Mesenteric fat pad (tissue), 1 donor: ENCODE measurements around the gene SLC25A2. TPM values are rescaled to one million over a fixed set of nuclear protein-coding genes. Genes with fewer than 3 reads are reported as not detected.
"Not testable (repeated sequence)": the region's sequence is repeated elsewhere in the genome, so short reads cannot be mapped to it uniquely, and the experiment has no call there.

Source experiments
- DNase-seq: peaks from one replicate; pipeline ENCODE4 v3.0.0-alpha.2; 2020; ENCODE audit warnings: low spot score
- total RNA-seq: library from RNA; stranded (reverse); fragmentation: NEBNext Ultra II Directional; extraction: Animal tissue kit (Norgen Biotek cat#: 25700); gene quantifications from one replicate; pipeline ENCODE4 v1.2.1, GENCODE V29; 2021
- donor health status: DM: yes; HTN: yes; CAD: no.

Gene SLC25A2
- total RNA-seq, 1 donor from 2014 or later, result 0.61 TPM

DNA sequence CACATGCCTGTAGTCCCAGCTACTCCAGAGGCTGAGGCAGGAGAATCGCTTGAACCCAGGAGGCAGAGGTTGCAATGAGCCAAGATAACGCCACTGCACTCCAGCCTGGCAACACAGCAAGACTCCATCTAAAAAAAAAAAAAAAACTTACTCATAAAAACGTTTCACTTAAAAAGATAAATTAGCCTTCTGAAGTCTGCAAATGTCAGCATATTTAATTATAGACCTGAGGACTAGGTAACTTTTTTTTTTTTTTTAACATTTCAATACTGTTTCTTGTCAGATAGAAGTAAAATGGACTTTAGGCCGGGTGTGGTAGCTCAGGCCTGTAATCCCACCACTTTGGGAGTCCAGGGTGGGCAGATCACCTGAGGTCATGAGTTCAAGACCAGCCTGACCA lies 13.1 kb upstream of the SLC25A2 start:
- not testable (repeated sequence) for DNase-seq

- no peak for DNase-seq
Observed at GRCh38 chr5:141313711-141314110, 9.9 kb upstream of the SLC25A2 start.

- DNase-seq, result no peak
Observed at GRCh38 chr5:141306630-141307029, 2.8 kb upstream of the SLC25A2 start.

DNA sequence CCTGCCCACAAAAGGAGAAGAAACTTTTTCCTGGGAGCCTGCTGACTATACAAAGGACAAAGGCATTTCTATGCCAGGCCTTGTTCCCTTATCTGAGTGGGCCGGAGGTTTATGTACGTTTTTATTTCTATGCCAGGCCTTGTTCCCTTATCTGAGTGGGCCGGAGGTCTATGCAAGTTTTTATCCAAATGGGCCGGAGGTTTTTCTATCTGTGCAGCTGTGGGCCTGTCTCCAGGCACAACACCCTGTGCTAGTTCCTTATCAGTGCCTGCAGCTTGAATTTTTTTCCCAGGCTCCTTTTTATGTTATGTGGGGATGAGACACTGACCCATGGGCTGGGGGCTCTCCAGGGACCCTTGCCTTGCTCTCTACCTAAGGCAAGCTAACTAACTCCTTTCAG lies 5.5 kb downstream of the SLC25A2 start:
- no peak for DNase-seq

DNA sequence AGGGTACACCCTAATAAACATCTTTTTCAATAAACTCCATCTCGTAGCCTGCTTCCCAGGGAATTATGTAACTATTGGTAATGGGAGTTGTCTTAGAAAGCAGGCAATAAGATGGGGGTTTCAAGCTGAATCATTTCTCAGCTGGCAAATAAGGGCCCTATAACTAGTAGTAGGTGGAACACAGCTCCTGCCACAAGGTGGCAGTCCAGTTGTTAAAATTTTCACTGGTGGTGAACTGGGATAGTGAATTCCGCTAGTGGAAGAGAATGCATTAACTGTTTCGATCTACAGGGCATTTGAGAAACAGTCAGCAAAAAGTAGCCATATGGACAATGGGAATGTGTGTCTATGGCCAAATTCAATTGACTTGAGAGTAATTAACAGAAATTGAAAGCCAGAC lies 30.9 kb downstream of the SLC25A2 start:
- no peak for DNase-seq

DNA sequence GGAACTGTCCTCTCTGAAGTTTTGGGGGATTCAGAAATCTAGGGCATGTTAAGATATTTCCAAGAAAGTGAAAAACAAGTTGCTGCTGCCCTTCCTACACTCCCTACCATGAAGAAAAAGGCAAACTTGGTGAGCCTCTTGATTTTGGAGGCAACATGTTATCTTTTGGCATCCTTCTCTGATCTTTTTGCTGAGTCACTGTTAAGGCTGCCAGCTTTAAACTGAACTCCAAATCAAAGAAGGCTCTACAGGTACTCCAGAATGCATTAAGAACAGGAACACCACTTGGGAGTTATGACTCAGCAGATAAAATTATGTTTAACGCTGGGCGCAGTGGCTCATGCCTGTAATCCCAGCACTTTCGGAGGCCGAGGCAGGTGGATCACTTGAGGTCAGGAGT lies 34.7 kb downstream of the SLC25A2 start:
- DNase-seq, result no peak

DNA sequence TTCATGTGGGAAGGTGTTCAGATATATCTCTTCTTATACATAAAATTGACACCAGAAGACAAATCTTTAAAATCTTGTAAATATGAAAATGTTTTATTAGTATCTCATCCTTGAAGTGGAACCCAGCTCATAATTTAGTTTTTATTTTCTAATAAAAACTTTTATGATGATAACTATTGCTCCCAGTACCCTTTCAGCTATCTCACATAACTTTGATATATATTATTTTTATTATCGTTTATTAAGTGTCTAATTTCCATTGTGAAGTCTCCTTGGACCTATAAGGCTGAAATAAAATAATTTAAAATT lies 42.7 kb downstream of the SLC25A2 start:
- no peak for DNase-seq

DNA sequence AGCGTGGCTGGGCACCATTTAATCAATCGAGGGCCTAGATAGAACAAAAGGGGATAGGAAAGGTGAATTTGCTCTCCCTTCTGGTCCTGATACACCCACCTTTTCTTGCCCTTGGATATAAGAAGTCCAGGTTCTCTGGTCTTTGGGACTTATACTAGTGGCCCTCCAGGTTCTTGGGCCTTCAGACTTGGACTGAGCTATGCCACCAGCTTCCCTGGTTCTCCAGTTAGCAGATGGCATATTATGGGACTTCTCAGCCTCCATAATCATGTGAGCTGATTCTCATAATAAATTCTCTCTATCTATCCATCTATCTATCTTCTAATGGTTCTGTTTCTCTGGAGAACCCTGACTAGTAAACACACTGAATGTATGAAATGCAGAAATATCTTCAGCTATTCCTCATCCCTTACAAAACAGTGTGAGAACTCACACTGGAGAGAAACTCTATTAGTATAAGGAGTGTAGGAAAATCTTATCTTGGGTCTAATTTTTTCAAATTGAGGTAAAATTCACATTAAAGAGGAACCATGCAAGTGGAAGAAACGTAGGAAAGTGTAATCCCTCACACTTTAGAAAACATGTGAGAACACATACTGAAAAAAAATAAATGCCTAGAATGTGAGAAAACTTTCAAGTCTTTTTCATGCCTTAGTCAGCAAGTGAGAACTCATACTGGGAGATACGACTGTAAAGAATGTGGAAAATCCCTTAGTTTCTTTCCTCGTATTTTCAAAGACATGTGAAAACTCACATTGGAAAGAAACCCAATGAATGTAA lies 43.2 kb downstream of the SLC25A2 start:
- DNase-seq, result no peak

DNA sequence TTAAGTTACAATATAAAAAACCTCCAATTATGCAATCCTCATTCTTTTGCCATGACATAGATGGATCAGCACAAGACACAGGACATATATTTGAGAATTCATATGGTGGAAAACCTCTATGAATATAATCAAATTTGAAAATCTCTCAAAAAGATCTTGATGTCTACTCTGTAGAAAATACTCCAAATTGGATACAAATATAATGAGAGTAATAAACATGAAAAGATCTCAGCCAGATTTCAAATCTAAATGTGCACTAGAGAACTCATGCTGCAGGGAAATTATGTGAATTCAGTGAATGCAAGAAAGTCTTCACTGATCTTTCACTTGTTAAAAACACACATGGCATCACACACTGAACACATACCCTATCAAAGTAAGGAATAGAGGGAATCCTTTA lies 44.9 kb downstream of the SLC25A2 start:
- DNase-seq, result no peak

- DNase-seq, result no peak
Observed at GRCh38 chr5:141258464-141258863, 45.4 kb downstream of the SLC25A2 start.

Other genes starting within 250 kb of the SLC25A2 start
- 3.4 TPM for gene PCDHB2, start 209.4 kb downstream of the SLC25A2 start, total RNA-seq
- gene PCDHB3, start 203.6 kb downstream of the SLC25A2 start, total RNA-seq, result 3.6 TPM
- gene PCDHB4, start 182.2 kb downstream of the SLC25A2 start, total RNA-seq, result 2.5 TPM
- 1.5 TPM for gene PCDHB5, start 168.8 kb downstream of the SLC25A2 start, total RNA-seq
- 0.48 TPM for gene PCDHB6, start 154.0 kb downstream of the SLC25A2 start, total RNA-seq
- gene PCDHB7, start 131.4 kb downstream of the SLC25A2 start, total RNA-seq, result 1.6 TPM
- 2.4 TPM for gene PCDHB8, start 126.3 kb downstream of the SLC25A2 start, total RNA-seq
- 1.6 TPM for gene PCDHB16, start 121.7 kb downstream of the SLC25A2 start, total RNA-seq
- gene PCDHB9, start 116.9 kb downstream of the SLC25A2 start, total RNA-seq, result 1.0 TPM
- gene PCDHB10, start 111.7 kb downstream of the SLC25A2 start, total RNA-seq, result 1.4 TPM
- gene PCDHB11, start 104.4 kb downstream of the SLC25A2 start, total RNA-seq, result 2.0 TPM
- 3.3 TPM for gene PCDHB12, start 95.3 kb downstream of the SLC25A2 start, total RNA-seq
- gene PCDHB13, start 90.1 kb downstream of the SLC25A2 start, total RNA-seq, result 2.8 TPM
- gene PCDHB14, start 80.7 kb downstream of the SLC25A2 start, total RNA-seq, result 1.9 TPM
- gene PCDHB15, start 58.7 kb downstream of the SLC25A2 start, total RNA-seq, result 3.4 TPM
- gene TAF7, start 16.7 kb upstream of the SLC25A2 start, total RNA-seq, result 53.9 TPM
- gene PCDHGA1, start 26.5 kb upstream of the SLC25A2 start, total RNA-seq, result 0.48 TPM
- gene PCDHGA2, start 34.7 kb upstream of the SLC25A2 start, total RNA-seq, result 3.7 TPM
- gene PCDHGA3, start 39.8 kb upstream of the SLC25A2 start, total RNA-seq, result 2.2 TPM
- 1.3 TPM for gene PCDHGB1, start 46.0 kb upstream of the SLC25A2 start, total RNA-seq
- gene PCDHGA4, start 51.0 kb upstream of the SLC25A2 start, total RNA-seq, result 4.7 TPM
- gene PCDHGB2, start 55.9 kb upstream of the SLC25A2 start, total RNA-seq, result 3.1 TPM
- gene PCDHGA5, start 60.1 kb upstream of the SLC25A2 start, total RNA-seq, result 2.7 TPM
- 2.7 TPM for gene PCDHGB3, start 66.2 kb upstream of the SLC25A2 start, total RNA-seq
- 3.1 TPM for gene PCDHGA6, start 69.8 kb upstream of the SLC25A2 start, total RNA-seq
- gene PCDHGA7, start 78.7 kb upstream of the SLC25A2 start, total RNA-seq, result 1.9 TPM
- 3.2 TPM for gene PCDHGB4, start 83.6 kb upstream of the SLC25A2 start, total RNA-seq
- 0.87 TPM for gene PCDHGA8, start 88.6 kb upstream of the SLC25A2 start, total RNA-seq
- gene PCDHGB5, start 93.9 kb upstream of the SLC25A2 start, total RNA-seq, result 5.9 TPM
- gene PCDHGA9, start 98.7 kb upstream of the SLC25A2 start, total RNA-seq, result 3.9 TPM
- 5.3 TPM for gene PCDHGB6, start 104.0 kb upstream of the SLC25A2 start, total RNA-seq
- 4.2 TPM for gene PCDHGA10, start 108.9 kb upstream of the SLC25A2 start, total RNA-seq
- gene PCDHGB7, start 113.6 kb upstream of the SLC25A2 start, total RNA-seq, result 8.1 TPM
- gene PCDHGA11, start 117.0 kb upstream of the SLC25A2 start, total RNA-seq, result 3.1 TPM
- gene PCDHGA12, start 126.5 kb upstream of the SLC25A2 start, total RNA-seq, result 4.6 TPM
- gene PCDHGC3, start 171.9 kb upstream of the SLC25A2 start, total RNA-seq, result 46.8 TPM
- 1.7 TPM for gene PCDHGC4, start 181.0 kb upstream of the SLC25A2 start, total RNA-seq
- 1.1 TPM for gene PCDHGC5, start 185.0 kb upstream of the SLC25A2 start, total RNA-seq